Ishikawa (cell line): ENCODE data around the gene RB1.

Source experiments
- CEBPB ChIP-seq: IDR thresholded peaks from 2 replicates; pipeline ENCODE4 v1.6.1; 2012
- CREB1 ChIP-seq: IDR thresholded peaks from 2 replicates; pipeline ENCODE4 v1.6.1; 2012; ENCODE audit warnings: low read depth
- EGR1 ChIP-seq: IDR thresholded peaks from 2 replicates; pipeline ENCODE4 v1.6.1; 2012
- EP300 ChIP-seq: IDR thresholded peaks from 2 replicates; pipeline ENCODE4 v1.6.1; 2012; ENCODE audit warnings: borderline replicate concordance
- FOXM1 ChIP-seq: IDR thresholded peaks from 2 replicates; pipeline ENCODE4 v1.6.1; 2012; ENCODE audit warnings: low read depth, borderline replicate concordance
- NFIC ChIP-seq: IDR thresholded peaks from 2 replicates; pipeline ENCODE4 v1.6.1; 2012
- RAD21 ChIP-seq: IDR thresholded peaks from 2 replicates; pipeline ENCODE4 v1.6.1; 2012; ENCODE audit warnings: low read depth
- TAF1 ChIP-seq: IDR thresholded peaks from 2 replicates; pipeline ENCODE4 v1.6.1; 2012; ENCODE audit warnings: low read depth, mild to moderate bottlenecking
- TCF12 ChIP-seq: IDR thresholded peaks from 2 replicates; pipeline ENCODE4 v1.6.1; 2012; ENCODE audit warnings: low read depth
- TEAD4 ChIP-seq: IDR thresholded peaks from 2 replicates; pipeline ENCODE4 v1.6.1; 2012
- YY1 ChIP-seq: IDR thresholded peaks from 2 replicates; pipeline ENCODE4 v1.6.1; 2012; ENCODE audit warnings: low read depth
- ZBTB7A ChIP-seq: IDR thresholded peaks from 2 replicates; pipeline ENCODE4 v1.6.1; 2012; ENCODE audit warnings: low read depth
- TF ChIP-seq, protein P1 (sequence below): IDR thresholded peaks from 2 replicates; pipeline ENCODE4 v1.6.1; 2012; ENCODE audit warnings: low read depth, mild to moderate bottlenecking
- TF ChIP-seq, protein P2 (sequence below): IDR thresholded peaks from 2 replicates; pipeline ENCODE4 v1.6.1; 2012
- TF ChIP-seq, protein P3 (sequence below): IDR thresholded peaks from 2 replicates; pipeline ENCODE4 v1.6.1; 2012

The RB1 gene

DNA sequence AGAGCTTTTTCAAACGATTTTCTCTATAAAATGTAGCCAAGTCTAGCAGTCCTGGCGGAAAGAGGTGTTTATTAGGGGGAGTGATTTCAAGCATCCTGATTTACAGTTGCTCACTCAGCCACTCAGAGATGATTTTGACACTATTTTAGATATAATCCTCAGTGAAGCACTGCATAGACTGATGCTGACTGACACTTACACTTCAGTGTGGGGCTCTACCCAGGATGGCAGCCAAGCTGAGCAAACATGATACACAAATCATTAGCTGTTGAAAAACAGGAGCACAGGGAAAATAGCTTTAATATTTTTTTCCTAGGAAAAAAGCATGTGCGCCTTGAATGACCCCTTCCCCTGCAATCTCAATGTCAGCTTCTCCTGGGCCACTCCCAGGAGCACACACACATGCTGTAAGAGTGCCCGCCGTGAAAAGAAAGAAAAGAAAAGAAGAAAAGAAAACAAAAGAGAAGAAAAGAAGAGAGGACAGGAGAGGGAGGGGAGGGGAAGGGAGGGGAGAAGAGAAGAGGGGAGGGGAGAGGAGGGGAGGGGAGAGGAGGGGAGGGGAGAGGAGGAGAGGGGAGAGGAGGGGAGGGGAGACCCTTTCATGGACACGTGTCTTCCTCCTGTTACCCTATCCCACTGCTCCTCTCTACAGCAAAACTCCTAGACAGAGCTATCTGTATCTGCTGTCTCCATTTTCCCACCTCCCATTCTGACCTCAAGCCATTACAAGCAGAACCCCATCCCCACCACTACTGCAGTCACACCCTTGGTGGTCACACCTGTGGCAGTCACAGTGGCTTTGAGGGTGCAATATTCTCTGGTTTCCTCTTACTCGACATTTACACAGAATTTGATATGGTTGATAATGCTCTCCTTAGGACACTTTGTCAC, 193.0 kb downstream of the RB1 start:
- TF ChIP-seq FOXM1 (no peak), RAD21 (no peak), EP300 (no peak), TAF1 (no peak), TEAD4 (no peak), YY1 (no peak), CEBPB (no peak), EGR1 (no peak), ZBTB7A (no peak), TCF12 (no peak)
- TF ChIP-seq, protein P1, sequence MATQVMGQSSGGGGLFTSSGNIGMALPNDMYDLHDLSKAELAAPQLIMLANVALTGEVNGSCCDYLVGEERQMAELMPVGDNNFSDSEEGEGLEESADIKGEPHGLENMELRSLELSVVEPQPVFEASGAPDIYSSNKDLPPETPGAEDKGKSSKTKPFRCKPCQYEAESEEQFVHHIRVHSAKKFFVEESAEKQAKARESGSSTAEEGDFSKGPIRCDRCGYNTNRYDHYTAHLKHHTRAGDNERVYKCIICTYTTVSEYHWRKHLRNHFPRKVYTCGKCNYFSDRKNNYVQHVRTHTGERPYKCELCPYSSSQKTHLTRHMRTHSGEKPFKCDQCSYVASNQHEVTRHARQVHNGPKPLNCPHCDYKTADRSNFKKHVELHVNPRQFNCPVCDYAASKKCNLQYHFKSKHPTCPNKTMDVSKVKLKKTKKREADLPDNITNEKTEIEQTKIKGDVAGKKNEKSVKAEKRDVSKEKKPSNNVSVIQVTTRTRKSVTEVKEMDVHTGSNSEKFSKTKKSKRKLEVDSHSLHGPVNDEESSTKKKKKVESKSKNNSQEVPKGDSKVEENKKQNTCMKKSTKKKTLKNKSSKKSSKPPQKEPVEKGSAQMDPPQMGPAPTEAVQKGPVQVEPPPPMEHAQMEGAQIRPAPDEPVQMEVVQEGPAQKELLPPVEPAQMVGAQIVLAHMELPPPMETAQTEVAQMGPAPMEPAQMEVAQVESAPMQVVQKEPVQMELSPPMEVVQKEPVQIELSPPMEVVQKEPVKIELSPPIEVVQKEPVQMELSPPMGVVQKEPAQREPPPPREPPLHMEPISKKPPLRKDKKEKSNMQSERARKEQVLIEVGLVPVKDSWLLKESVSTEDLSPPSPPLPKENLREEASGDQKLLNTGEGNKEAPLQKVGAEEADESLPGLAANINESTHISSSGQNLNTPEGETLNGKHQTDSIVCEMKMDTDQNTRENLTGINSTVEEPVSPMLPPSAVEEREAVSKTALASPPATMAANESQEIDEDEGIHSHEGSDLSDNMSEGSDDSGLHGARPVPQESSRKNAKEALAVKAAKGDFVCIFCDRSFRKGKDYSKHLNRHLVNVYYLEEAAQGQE = no peak

DNA sequence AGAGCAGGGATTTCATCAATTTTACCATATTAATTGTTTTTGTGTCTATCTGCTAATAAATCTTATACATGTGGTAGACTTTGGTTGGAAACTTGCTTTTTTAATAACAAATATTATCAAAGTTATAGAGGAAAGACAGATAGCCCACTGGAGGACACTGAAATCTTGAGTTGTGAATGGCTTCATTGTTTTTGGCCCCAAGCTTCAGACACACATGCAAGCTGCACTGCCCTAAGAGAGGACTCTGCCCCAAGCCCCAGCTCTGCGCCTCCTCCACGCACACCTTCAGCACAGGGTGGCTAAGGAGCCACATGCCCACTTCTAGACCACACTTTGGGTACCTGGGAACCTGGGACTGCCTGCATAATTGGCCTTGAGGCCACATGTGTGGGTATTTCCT, 194.1 kb downstream of the RB1 start:
- TF ChIP-seq ZBTB7A = no peak
- TF ChIP-seq TCF12 = no peak
- TF ChIP-seq TAF1 = no peak
- no peak for TF ChIP-seq CEBPB
- TF ChIP-seq YY1 = no peak
- TF ChIP-seq, protein P2, sequence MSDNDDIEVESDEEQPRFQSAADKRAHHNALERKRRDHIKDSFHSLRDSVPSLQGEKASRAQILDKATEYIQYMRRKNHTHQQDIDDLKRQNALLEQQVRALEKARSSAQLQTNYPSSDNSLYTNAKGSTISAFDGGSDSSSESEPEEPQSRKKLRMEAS = no peak
- TF ChIP-seq RAD21 = no peak
- TF ChIP-seq, protein P1 = no peak
- TF ChIP-seq CREB1 = no peak
- TF ChIP-seq EP300 = no peak
- TF ChIP-seq, protein P3, sequence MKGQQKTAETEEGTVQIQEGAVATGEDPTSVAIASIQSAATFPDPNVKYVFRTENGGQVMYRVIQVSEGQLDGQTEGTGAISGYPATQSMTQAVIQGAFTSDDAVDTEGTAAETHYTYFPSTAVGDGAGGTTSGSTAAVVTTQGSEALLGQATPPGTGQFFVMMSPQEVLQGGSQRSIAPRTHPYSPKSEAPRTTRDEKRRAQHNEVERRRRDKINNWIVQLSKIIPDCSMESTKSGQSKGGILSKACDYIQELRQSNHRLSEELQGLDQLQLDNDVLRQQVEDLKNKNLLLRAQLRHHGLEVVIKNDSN = no peak
- no peak for TF ChIP-seq TEAD4
- TF ChIP-seq EGR1 = no peak

DNA sequence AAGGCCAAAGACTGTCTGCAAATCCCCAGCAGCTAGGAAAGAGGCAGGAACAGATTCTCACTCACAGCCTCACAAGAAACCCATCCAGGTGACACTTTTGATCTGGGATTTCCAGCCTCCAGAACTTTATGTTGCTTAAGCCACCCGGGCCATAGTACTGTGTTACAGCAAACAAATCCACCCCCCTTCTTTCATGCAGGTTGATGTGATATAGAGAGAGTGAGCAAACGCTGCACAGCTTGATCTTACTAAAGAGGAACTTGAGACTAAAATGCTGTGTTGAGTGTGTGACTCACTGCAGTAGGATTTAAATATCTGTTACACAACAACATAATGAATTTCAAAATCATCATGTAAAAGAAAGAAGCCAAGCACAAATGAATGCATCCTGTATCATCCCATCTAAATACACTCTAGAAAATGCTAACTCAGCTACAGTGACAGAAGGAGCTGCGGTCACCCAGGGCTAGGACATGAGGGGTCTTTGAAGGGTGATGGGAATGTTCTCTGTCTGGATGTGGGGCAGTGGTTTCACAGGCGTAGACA, 197.2 kb downstream of the RB1 start:
- TF ChIP-seq ZBTB7A (no peak), TEAD4 (no peak), TAF1 (no peak), TCF12 (no peak), CEBPB (no peak), FOXM1 (no peak), NFIC (no peak), YY1 (no peak)
- TF ChIP-seq, protein P2 = no peak
- TF ChIP-seq, protein P3 = no peak
- TF ChIP-seq, protein P1 = no peak

DNA sequence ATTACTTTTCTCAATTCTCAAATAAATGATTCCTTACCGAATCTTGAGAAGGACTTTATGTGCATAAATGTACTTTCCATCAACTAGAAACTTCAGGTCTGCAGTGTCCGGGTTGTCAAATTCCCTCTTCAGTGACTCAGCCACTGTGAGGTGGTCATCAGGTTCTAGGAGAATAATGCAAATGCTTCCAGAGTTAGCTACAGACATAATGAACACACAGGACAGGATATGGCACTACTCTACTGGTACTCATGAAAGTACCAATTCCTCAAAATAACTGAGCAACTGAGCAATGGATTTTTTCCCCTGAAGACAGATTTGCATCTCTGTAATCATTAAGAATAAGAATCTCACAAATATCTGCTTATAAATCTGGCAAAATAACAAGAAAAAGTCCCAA, 198.2 kb downstream of the RB1 start:
- no peak for TF ChIP-seq EGR1
- no peak for TF ChIP-seq YY1
- TF ChIP-seq CEBPB = no peak
- TF ChIP-seq, protein P3 = no peak
- no peak for TF ChIP-seq RAD21
- TF ChIP-seq, protein P2 = no peak
- no peak for TF ChIP-seq EP300
- TF ChIP-seq TEAD4 = no peak
- no peak for TF ChIP-seq NFIC
- TF ChIP-seq TCF12 = no peak
- TF ChIP-seq TAF1 = no peak
- TF ChIP-seq FOXM1 = no peak
- TF ChIP-seq ZBTB7A = no peak
- TF ChIP-seq CREB1 = no peak
- TF ChIP-seq, protein P1 = no peak
